ENCODE results near the gene RNH1. TPM values are rescaled to one million over a fixed set of nuclear protein-coding genes. Genes with fewer than 3 reads are reported as not detected.

Gene RNH1
- total and polyA plus RNA-seq, 10 of the 15 experiments (the other 5 are each of a cell fraction or from before 2014, with no cell fraction given), result 2.3 to 162 (median 72.1) TPM

DNA sequence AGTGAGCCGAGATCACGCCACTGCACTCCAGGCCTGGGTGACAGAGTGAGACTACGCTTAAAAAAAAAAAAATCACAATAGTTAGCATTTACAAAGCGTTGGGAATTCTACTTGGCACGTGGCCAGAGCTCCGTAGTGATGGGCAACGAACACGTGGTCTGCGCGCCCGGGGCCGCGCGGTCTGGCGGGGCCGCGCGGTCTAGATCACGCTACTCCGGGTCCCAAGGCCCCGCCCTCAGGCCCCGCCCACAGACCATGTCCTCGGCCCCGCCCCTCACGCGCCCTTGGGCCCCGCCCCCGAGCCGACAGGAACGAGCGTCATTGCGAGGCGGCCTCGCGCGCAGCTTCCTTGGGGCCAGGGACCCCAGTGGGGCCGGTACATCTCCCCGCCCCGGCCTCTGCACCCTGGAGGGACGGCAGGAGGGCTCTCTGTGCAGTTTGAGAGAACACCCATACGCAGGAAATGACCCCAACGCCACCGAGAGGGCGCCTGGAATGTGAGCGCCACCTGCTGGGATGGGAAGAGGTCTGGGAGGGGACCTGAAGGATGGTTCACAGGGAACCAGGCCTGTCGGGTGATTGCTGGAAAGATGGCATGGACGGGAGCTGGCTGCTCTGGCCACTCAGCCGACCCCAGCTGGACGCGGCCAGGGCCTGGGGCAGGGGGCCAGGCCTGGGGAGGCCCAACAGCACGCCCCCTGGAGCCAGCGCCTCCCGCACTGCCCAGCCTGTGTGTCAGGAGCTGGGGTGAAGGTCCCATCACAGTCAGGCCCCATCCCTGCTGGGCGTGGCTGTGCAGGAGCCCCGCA, 58.9 kb downstream of the RNH1 start (continued):
- TF ChIP-seq, protein P1, sequence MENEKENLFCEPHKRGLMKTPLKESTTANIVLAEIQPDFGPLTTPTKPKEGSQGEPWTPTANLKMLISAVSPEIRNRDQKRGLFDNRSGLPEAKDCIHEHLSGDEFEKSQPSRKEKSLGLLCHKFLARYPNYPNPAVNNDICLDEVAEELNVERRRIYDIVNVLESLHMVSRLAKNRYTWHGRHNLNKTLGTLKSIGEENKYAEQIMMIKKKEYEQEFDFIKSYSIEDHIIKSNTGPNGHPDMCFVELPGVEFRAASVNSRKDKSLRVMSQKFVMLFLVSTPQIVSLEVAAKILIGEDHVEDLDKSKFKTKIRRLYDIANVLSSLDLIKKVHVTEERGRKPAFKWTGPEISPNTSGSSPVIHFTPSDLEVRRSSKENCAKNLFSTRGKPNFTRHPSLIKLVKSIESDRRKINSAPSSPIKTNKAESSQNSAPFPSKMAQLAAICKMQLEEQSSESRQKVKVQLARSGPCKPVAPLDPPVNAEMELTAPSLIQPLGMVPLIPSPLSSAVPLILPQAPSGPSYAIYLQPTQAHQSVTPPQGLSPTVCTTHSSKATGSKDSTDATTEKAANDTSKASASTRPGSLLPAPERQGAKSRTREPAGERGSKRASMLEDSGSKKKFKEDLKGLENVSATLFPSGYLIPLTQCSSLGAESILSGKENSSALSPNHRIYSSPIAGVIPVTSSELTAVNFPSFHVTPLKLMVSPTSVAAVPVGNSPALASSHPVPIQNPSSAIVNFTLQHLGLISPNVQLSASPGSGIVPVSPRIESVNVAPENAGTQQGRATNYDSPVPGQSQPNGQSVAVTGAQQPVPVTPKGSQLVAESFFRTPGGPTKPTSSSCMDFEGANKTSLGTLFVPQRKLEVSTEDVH (IDR thresholded peaks at IDR 0.05; ENCODE audit: low read depth, partially characterized antibody), result no peak
- TF ChIP-seq IRF4 (IDR thresholded peaks at IDR 0.05; ENCODE audit: low read depth, low read length), result peak; percentile 50; the same call in 1 of the 2 replicates
- 0 out of 2 replicates have a peak, but pooled peaks have one; percentile 19 for TF ChIP-seq TCF3 (IDR thresholded peaks at IDR 0.05; ENCODE audit: borderline replicate concordance, insufficient read depth, low read depth, low read length)
- TF ChIP-seq, protein P2, sequence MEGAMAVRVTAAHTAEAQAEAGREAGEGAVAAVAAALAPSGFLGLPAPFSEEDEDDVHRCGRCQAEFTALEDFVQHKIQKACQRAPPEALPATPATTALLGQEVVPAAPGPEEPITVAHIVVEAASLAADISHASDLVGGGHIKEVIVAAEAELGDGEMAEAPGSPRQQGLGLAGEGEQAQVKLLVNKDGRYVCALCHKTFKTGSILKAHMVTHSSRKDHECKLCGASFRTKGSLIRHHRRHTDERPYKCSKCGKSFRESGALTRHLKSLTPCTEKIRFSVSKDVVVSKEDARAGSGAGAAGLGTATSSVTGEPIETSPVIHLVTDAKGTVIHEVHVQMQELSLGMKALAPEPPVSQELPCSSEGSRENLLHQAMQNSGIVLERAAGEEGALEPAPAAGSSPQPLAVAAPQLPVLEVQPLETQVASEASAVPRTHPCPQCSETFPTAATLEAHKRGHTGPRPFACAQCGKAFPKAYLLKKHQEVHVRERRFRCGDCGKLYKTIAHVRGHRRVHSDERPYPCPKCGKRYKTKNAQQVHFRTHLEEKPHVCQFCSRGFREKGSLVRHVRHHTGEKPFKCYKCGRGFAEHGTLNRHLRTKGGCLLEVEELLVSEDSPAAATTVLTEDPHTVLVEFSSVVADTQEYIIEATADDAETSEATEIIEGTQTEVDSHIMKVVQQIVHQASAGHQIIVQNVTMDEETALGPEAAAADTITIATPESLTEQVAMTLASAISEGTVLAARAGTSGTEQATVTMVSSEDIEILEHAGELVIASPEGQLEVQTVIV (IDR thresholded peaks at IDR 0.05; ENCODE audit: borderline replicate concordance, partially characterized antibody), result no peak
- TF ChIP-seq, protein P3, sequence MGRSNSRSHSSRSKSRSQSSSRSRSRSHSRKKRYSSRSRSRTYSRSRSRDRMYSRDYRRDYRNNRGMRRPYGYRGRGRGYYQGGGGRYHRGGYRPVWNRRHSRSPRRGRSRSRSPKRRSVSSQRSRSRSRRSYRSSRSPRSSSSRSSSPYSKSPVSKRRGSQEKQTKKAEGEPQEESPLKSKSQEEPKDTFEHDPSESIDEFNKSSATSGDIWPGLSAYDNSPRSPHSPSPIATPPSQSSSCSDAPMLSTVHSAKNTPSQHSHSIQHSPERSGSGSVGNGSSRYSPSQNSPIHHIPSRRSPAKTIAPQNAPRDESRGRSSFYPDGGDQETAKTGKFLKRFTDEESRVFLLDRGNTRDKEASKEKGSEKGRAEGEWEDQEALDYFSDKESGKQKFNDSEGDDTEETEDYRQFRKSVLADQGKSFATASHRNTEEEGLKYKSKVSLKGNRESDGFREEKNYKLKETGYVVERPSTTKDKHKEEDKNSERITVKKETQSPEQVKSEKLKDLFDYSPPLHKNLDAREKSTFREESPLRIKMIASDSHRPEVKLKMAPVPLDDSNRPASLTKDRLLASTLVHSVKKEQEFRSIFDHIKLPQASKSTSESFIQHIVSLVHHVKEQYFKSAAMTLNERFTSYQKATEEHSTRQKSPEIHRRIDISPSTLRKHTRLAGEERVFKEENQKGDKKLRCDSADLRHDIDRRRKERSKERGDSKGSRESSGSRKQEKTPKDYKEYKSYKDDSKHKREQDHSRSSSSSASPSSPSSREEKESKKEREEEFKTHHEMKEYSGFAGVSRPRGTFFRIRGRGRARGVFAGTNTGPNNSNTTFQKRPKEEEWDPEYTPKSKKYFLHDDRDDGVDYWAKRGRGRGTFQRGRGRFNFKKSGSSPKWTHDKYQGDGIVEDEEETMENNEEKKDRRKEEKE (IDR thresholded peaks at IDR 0.05), result no peak
- TF ChIP-seq GATAD2B (conservative IDR thresholded peaks at IDR 0.05; ENCODE audit: low read depth), result peak; percentile 84
- TF ChIP-seq GABPA (IDR thresholded peaks at IDR 0.05; ENCODE audit: low read depth), result no peak
- no peak for TF ChIP-seq BRCA1 (IDR thresholded peaks at IDR 0.05; ENCODE audit: low read depth, low read length)
- no peak; the same call in 1 of the 2 replicates for TF ChIP-seq ESRRA (IDR thresholded peaks at IDR 0.05; ENCODE audit: low read length)
- TF ChIP-seq HCFC1 (IDR thresholded peaks at IDR 0.05; ENCODE audit: low read length), result no peak; the same call in 1 of the 2 replicates
- no peak for TF ChIP-seq NFYA (IDR thresholded peaks at IDR 0.05; ENCODE audit: borderline replicate concordance, low read depth, low read length)
- TF ChIP-seq RBBP5 (conservative IDR thresholded peaks at IDR 0.05), result no peak
- peak; percentile 60 for TF ChIP-seq SMC3 (IDR thresholded peaks at IDR 0.05; ENCODE audit: borderline replicate concordance, low read length)
- TF ChIP-seq ETV6 (conservative IDR thresholded peaks at IDR 0.05 in 1 of 2, IDR thresholded peaks at IDR 0.05 in 1 of 2; ENCODE audit: borderline replicate concordance in 1 of 2, low read depth in 1 of 2), result no peak
- TF ChIP-seq RAD51 (IDR thresholded peaks at IDR 0.05), result peak; percentile 77
- peak; percentile 83; the same call in 1 of the 2 replicates for TF ChIP-seq SIN3A (IDR thresholded peaks at IDR 0.05; ENCODE audit: low read depth, low read length)
- TF ChIP-seq MEF2A (IDR thresholded peaks at IDR 0.05; ENCODE audit: insufficient read depth, low read depth, low read length), result no peak
- TF ChIP-seq SMAD5 (IDR thresholded peaks at IDR 0.05; ENCODE audit: low read depth), result no peak
- TF ChIP-seq RUNX3 (IDR thresholded peaks at IDR 0.05; ENCODE audit: low read length), result no peak
